Colonic mucosa (tissue), 4 donors: ENCODE results near the gene LAMB4. TPM values are rescaled to one million over a fixed set of nuclear protein-coding genes. Genes with fewer than 3 reads are reported as not detected.

Source experiments
- DNase-seq: peaks from one replicate; pipeline ENCODE4 v3.0.0-alpha.2; 2020
- H3K27ac ChIP-seq: fragments of 200-600 bp; one replicate; pipeline ENCODE4 v1.8.0; 2021
- H3K27me3 ChIP-seq: fragments of 200-600 bp; one replicate; pipeline ENCODE4 v1.8.0; 2021
- H3K36me3 ChIP-seq: fragments of 200-600 bp; one replicate; pipeline ENCODE4 v1.8.0; 2021
- H3K4me1 ChIP-seq: fragments of 200-600 bp; one replicate; pipeline ENCODE4 v1.8.0; 2021; ENCODE audit warnings: mild to moderate bottlenecking
- H3K4me3 ChIP-seq: fragments of 200-600 bp; one replicate; pipeline ENCODE4 v1.8.0; 2021
- H3K9ac ChIP-seq, 2 donors: one replicate each; pipeline ENCODE4 v1.7.0; 2013; ENCODE audit warnings: control low read depth in 2 of 2, low read depth in 2 of 2, low read length in 2 of 2
- H3K9me3 ChIP-seq: fragments of 200-600 bp; one replicate; pipeline ENCODE4 v1.8.0; 2021
- CTCF ChIP-seq: fragments of 200-600 bp; IDR thresholded peaks from one replicate; pipeline ENCODE4 v1.8.0; 2022; ENCODE audit warnings: antibody characterized with exemption, mild to moderate bottlenecking
- intact Hi-C: fragments of 100-400 bp; cut with DNase I; formaldehyde crosslinking; loops from one replicate; pipeline ENCODE4 v1.14.1; 2022
- total RNA-seq, 2 donors: library from RNA; stranded (reverse); fragmentation: NEBNext Ultra II Directional in 1 of 2; extraction: Animal tissue kit (Norgen Biotek cat#: 25700) in 1 of 2; gene quantifications; one replicate each; pipeline ENCODE4 v1.2.1, GENCODE V29; 2021
- donor health status: healthy.
- donor health status: DM: no; HTN: no; CAD: no.
- donor health status: DM: no; HTN: no; CAD: no.

Gene LAMB4
- total RNA-seq, 2 donors from 2014 or later = 0.27 TPM; not detected in 1

- no peak for TF ChIP-seq CTCF
- no peak overlapping the region for H3K27ac ChIP-seq
- no peak for DNase-seq
These were observed 112.4 kb downstream of the LAMB4 start for GRCh38 chr7:108017776-108018151.

GRCh38 chr7:108016841-108017775 lies 113.1 kb downstream of the LAMB4 start:
- no peak for DNase-seq
- Histone ChIP-seq H3K4me3 (no peak overlapping the region), H3K9me3 (no peaks in the 10 kb centered on the region), H3K36me3 (no peaks in the 10 kb centered on the region), H3K27me3 (no peaks in the 10 kb centered on the region), H3K9ac (no peak overlapping the region), H3K4me1 (peaks cover 5% of the 10 kb centered on the region), H3K27ac (no peak overlapping the region)
- peak; percentile 39 for TF ChIP-seq CTCF
- intact Hi-C loops = no loop called here

More at GRCh38 chr7:108017776-108018151, 112.4 kb downstream of the LAMB4 start:
- no peaks in the 10 kb centered on the region for H3K36me3 ChIP-seq
- intact Hi-C loops = no loop called here
- H3K4me1 ChIP-seq = peaks cover 4% of the 10 kb centered on the region
- no peak overlapping the region for H3K9ac ChIP-seq
- no peaks in the 10 kb centered on the region for H3K27me3 ChIP-seq
- H3K4me3 ChIP-seq = no peak overlapping the region
- H3K9me3 ChIP-seq = no peaks in the 10 kb centered on the region

GRCh38 chr7:108015740-108016139 lies 114.4 kb downstream of the LAMB4 start:
- Histone ChIP-seq H3K9ac (no peak overlapping the region), H3K9me3 (no peaks in the 10 kb centered on the region), H3K27ac (no peak overlapping the region), H3K36me3 (no peaks in the 10 kb centered on the region), H3K4me3 (no peak overlapping the region), H3K27me3 (no peaks in the 10 kb centered on the region), H3K4me1 (peaks cover 5% of the 10 kb centered on the region)
- intact Hi-C loops = no loop called here
- TF ChIP-seq CTCF = no peak
- no peak for DNase-seq

GRCh38 chr7:108014747-108015682 lies 115.1 kb downstream of the LAMB4 start:
- H3K9me3 ChIP-seq = no peaks in the 10 kb centered on the region
- no peak for DNase-seq
- H3K4me3 ChIP-seq = no peak overlapping the region
- H3K4me1 ChIP-seq = peaks cover 5% of the 10 kb centered on the region
- TF ChIP-seq CTCF = no peak
- peak overlapping the region; percentile 18 for H3K27ac ChIP-seq
- no peaks in the 10 kb centered on the region for H3K27me3 ChIP-seq
- H3K9ac ChIP-seq = no peak overlapping the region
- intact Hi-C loops = no loop called here
- H3K36me3 ChIP-seq = no peaks in the 10 kb centered on the region

GRCh38 chr7:108014215-108014614 lies 115.9 kb downstream of the LAMB4 start:
- DNase-seq = no peak
- H3K4me3 ChIP-seq = no peak overlapping the region
- no peaks in the 10 kb centered on the region for H3K36me3 ChIP-seq
- no peak overlapping the region for H3K9ac ChIP-seq
- no peaks in the 10 kb centered on the region for H3K9me3 ChIP-seq
- intact Hi-C loops = no loop called here
- peaks cover 5% of the 10 kb centered on the region for H3K4me1 ChIP-seq
- H3K27ac ChIP-seq = no peak overlapping the region
- no peak for TF ChIP-seq CTCF
- no peaks in the 10 kb centered on the region for H3K27me3 ChIP-seq
